Trophoblast cell (in vitro differentiated cells and primary cell): ENCODE data around the gene FGD4.
A peak's percentile ranks its signal among the peaks of the same experiment; 100 is the strongest.

Experiments used
- DNase-seq, 2 donors: peaks; one replicate each; pipeline ENCODE4 v3.0.0-alpha.2; 2016
- H2AFZ ChIP-seq: 2 replicates; pipeline ENCODE4 v1.6.1; 2013; ENCODE audit warnings: low read length, moderate library complexity, mild to moderate bottlenecking; ENCODE audit not compliant: insufficient read depth, poor library complexity
- H2AK5ac ChIP-seq: 2 replicates; pipeline ENCODE4 v1.6.1; 2013; ENCODE audit warnings: mild to moderate bottlenecking, low read length
- H2BK120ac ChIP-seq: 2 replicates; pipeline ENCODE4 v1.6.1; 2013; ENCODE audit warnings: low read length, mild to moderate bottlenecking, moderate library complexity; ENCODE audit not compliant: insufficient read depth, poor library complexity
- H2BK12ac ChIP-seq: 2 replicates; pipeline ENCODE4 v1.6.1; 2013; ENCODE audit warnings: mild to moderate bottlenecking, low read length, moderate library complexity
- H2BK5ac ChIP-seq: 2 replicates; pipeline ENCODE4 v1.6.1; 2013; ENCODE audit warnings: low read length, low read depth, moderate library complexity, mild to moderate bottlenecking; ENCODE audit not compliant: poor library complexity
- H3K14ac ChIP-seq: 2 replicates; pipeline ENCODE4 v1.6.1; 2013; ENCODE audit warnings: mild to moderate bottlenecking, low read length
- H3K18ac ChIP-seq: 2 replicates; pipeline ENCODE4 v1.6.1; 2013; ENCODE audit warnings: mild to moderate bottlenecking, low read length
- H3K23ac ChIP-seq: 2 replicates; pipeline ENCODE4 v1.6.1; 2013; ENCODE audit warnings: low read length
- H3K27ac ChIP-seq: 2 replicates; pipeline ENCODE4 v1.5.1; 2013; ENCODE audit warnings: low read depth, mild to moderate bottlenecking, inconsistent platforms, low read length, moderate library complexity
- H3K27me3 ChIP-seq: 2 replicates; pipeline ENCODE4 v1.6.1; 2013; ENCODE audit warnings: inconsistent platforms, mild to moderate bottlenecking, low read length, moderate library complexity; ENCODE audit not compliant: insufficient read depth
- H3K36me3 ChIP-seq, 2 experiments: 1 replicate in 1 of 2; 2 replicates in 1 of 2; pipeline ENCODE4 v1.6.1; 2013; ENCODE audit warnings: low read length in 2 of 2, mild to moderate bottlenecking in 2 of 2, moderate library complexity in 1 of 2; ENCODE audit not compliant: insufficient read depth in 2 of 2, control insufficient read depth in 1 of 2
- H3K4ac ChIP-seq: 2 replicates; pipeline ENCODE4 v1.6.1; 2013; ENCODE audit warnings: low read depth, mild to moderate bottlenecking, low read length, moderate library complexity
- H3K4me1 ChIP-seq, 2 experiments: 1 replicate in 1 of 2; 2 replicates in 1 of 2; pipeline ENCODE4 v1.6.1; 2013; ENCODE audit warnings: low read length in 2 of 2, mild to moderate bottlenecking in 2 of 2, moderate library complexity in 1 of 2; ENCODE audit not compliant: insufficient read depth in 2 of 2, control insufficient read depth in 1 of 2
- H3K4me2 ChIP-seq: 2 replicates; pipeline ENCODE4 v1.6.1; 2013; ENCODE audit warnings: inconsistent platforms, mild to moderate bottlenecking, low read length, moderate library complexity
- H3K4me3 ChIP-seq: 2 replicates; pipeline ENCODE4 v1.5.1; 2013; ENCODE audit warnings: mild to moderate bottlenecking, low read depth, low read length, inconsistent platforms
- H3K79me1 ChIP-seq: one replicate; pipeline ENCODE4 v1.6.1; 2013; ENCODE audit warnings: low read length
- H3K79me2 ChIP-seq: 2 replicates; pipeline ENCODE4 v1.6.1; 2013; ENCODE audit warnings: low read length, mild to moderate bottlenecking; ENCODE audit not compliant: control insufficient read depth, insufficient read depth, poor library complexity
- H3K9ac ChIP-seq: 2 replicates; pipeline ENCODE4 v1.6.1; 2013; ENCODE audit warnings: mild to moderate bottlenecking, low read length
- H3K9me3 ChIP-seq: 2 replicates; pipeline ENCODE4 v1.6.1; 2013; ENCODE audit warnings: low read depth, mild to moderate bottlenecking, control low read depth, inconsistent platforms, low read length; ENCODE audit not compliant: insufficient read depth
- H4K12ac ChIP-seq: 2 replicates; pipeline ENCODE4 v1.6.1; 2013; ENCODE audit warnings: low read depth, mild to moderate bottlenecking, low read length, moderate library complexity
- H4K8ac ChIP-seq: 2 replicates; pipeline ENCODE4 v1.6.1; 2013; ENCODE audit warnings: low read depth, mild to moderate bottlenecking, low read length, moderate library complexity
- H4K91ac ChIP-seq: one replicate; pipeline ENCODE4 v1.6.1; 2013; ENCODE audit warnings: low read depth, mild to moderate bottlenecking, low read length, moderate library complexity
- WGBS: extraction: QIAGEN DNeasy Blood & Tissue Kit; methylation state at CpG from one replicate; pipeline ENCODE4 v1.1.7; 2013; ENCODE audit warnings: missing lambda C conversion rate; ENCODE audit not compliant: insufficient read length, insufficient coverage; ENCODE audit errors: extremely low coverage; 5-methylcytosine and 5-hydroxymethylcytosine counted together

Gene FGD4

DNA sequence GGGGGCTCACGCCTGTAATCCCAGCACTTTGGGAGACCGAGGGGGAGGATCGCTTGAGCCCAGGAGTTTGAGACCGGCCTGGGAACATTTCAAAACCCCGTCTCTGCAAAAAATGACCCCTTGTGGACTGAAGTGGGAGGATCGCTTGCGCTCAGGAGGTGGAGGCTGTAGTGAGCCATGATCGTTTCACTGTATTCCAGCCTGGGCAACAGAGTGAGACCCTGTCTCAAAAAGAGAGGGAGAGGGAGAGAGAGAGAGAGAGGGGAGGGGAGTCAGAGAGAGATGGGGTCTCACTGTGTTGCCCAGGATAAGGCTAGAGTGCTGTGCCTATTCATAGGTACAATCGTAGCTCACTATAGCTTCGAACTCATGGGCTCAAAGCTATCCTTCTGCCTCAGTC is 2.8 kb downstream of the FGD4 start:
- Histone ChIP-seq H2BK120ac (no peak overlapping the region), H3K79me1 (peaks cover 10% of the 10 kb centered on the region), H3K4me3 (no peak overlapping the region), H3K4me2 (no peak overlapping the region), H2BK5ac (no peak overlapping the region), H3K14ac (no peak overlapping the region), H3K4me1 (peaks cover 0 to 3% of the 10 kb centered on the region in 2 experiments), H3K9me3 (no peaks in the 10 kb centered on the region), H3K27ac (no peak overlapping the region), H4K12ac (no peak overlapping the region), H3K9ac (no peak overlapping the region), H2BK12ac (no peak overlapping the region), H4K91ac (no peak overlapping the region), H3K23ac (no peak overlapping the region), H3K79me2 (peaks cover 5% of the 10 kb centered on the region), H3K18ac (no peak overlapping the region), H4K8ac (no peak overlapping the region), H2AFZ (no peak overlapping the region), H3K27me3 (no peaks in the 10 kb centered on the region), H3K36me3 (no peaks in the 10 kb centered on the region), H2AK5ac (no peak overlapping the region), H3K4ac (peak overlapping the region; percentile 85)
- no CpG with 5 or more reads among the region's 10 CpGs for WGBS
- peak in 1 of 2 donors; percentile 45 for DNase-seq

DNA sequence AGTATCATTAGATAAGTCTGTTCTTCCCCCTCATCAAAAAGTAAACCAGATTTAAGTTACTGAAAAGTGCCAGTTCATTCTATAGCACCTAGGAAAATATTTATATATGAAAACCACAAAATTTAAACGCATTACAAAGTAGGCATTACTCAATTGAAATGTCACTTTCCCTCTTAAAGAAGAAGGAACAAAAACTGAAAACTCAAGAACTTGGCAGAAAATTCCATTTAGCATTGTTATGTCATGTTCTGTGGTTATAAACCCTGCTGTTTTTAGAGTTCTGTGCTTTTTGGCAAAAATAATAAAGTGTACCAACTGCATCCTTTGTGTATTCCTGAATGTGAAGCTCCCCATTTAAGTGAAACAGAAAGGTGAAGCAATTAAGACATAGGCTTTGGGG is 3.6 kb downstream of the FGD4 start:
- H3K4me2 ChIP-seq = no peak overlapping the region
- no peak overlapping the region for H3K4me3 ChIP-seq
- no peak overlapping the region for H3K18ac ChIP-seq
- H4K91ac ChIP-seq = no peak overlapping the region
- no peak for DNase-seq
- no peak overlapping the region for H3K14ac ChIP-seq
- H3K79me1 ChIP-seq = peaks cover 10% of the 10 kb centered on the region
- no peak overlapping the region for H2AK5ac ChIP-seq
- no peak overlapping the region for H3K9ac ChIP-seq
- no peak overlapping the region for H2BK5ac ChIP-seq
- no peak overlapping the region for H2BK120ac ChIP-seq
- H3K79me2 ChIP-seq = peaks cover 5% of the 10 kb centered on the region
- H3K27ac ChIP-seq = no peak overlapping the region
- H3K27me3 ChIP-seq = no peaks in the 10 kb centered on the region
- H2AFZ ChIP-seq = no peak overlapping the region
- no CpG with 5 or more reads among the region's 1 CpG for WGBS
- H3K4me1 ChIP-seq = peaks cover 0 to 3% of the 10 kb centered on the region in 2 experiments
- H4K8ac ChIP-seq = no peak overlapping the region
- no peaks in the 10 kb centered on the region for H3K9me3 ChIP-seq
- H4K12ac ChIP-seq = no peak overlapping the region
- no peak overlapping the region for H3K23ac ChIP-seq
- no peaks in the 10 kb centered on the region for H3K36me3 ChIP-seq
- H3K4ac ChIP-seq = no peak overlapping the region
- no peak overlapping the region for H2BK12ac ChIP-seq

DNA sequence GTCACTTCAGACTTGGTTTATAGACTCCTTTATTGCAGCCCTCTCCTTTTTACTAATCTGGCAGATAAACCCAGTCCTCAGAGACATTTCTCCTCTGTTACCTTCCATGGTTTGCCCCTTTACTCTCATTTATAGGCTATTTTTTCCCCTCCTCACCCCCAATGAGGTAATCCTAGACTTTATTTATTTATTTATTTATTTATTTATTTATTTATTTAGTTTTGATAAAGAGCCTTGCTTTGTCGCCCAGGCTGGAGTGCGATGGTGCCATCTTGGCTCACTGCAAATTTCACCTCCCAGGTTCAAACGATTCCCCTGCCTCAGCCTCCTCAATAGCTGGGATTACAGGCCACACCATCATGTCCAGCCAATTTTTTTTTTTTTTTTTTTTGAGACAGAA is 8.4 kb downstream of the FGD4 start:
- Histone ChIP-seq H3K4me2 (no peak overlapping the region), H2BK12ac (no peak overlapping the region), H3K9ac (no peak overlapping the region), H3K27me3 (no peaks in the 10 kb centered on the region), H3K36me3 (peaks cover 0 to 1% of the 10 kb centered on the region in 2 experiments), H4K12ac (no peak overlapping the region), H3K14ac (no peak overlapping the region), H2AFZ (no peak overlapping the region), H3K79me2 (no peaks in the 10 kb centered on the region), H2BK5ac (no peak overlapping the region), H3K9me3 (no peaks in the 10 kb centered on the region), H2AK5ac (no peak overlapping the region), H4K8ac (no peak overlapping the region), H3K4me1 (no peaks in the 10 kb centered on the region), H3K23ac (no peak overlapping the region), H3K27ac (no peak overlapping the region), H3K4ac (no peak overlapping the region), H3K18ac (no peak overlapping the region), H3K79me1 (no peaks in the 10 kb centered on the region), H3K4me3 (no peak overlapping the region), H2BK120ac (no peak overlapping the region), H4K91ac (no peak overlapping the region)
- no peak for DNase-seq
- no CpG with 5 or more reads among the region's 3 CpGs for WGBS

DNA sequence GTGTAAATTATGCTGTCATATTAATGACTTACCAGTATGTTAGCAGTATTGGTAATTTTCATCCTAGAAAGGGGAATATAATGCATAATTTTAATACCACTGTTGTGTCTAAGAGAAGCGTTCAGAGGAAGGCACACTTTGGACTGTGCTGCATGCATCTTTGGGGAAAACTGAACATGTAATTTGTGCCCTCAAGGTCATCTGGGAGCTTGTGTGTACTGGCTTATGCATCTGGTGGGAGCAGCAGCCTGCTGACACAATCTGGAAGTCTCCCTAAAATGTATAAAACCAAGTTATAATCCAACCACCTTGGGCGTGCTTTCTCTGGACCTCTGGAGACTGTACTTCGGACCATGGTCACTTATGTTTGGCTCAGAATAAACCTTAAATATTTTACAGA is 14.1 kb downstream of the FGD4 start:
- H2BK12ac ChIP-seq = no peak overlapping the region
- no CpG with 5 or more reads among the region's 3 CpGs for WGBS
- no peaks in the 10 kb centered on the region for H3K36me3 ChIP-seq
- no peak for DNase-seq
- H3K79me2 ChIP-seq = no peaks in the 10 kb centered on the region
- H2AFZ ChIP-seq = no peak overlapping the region
- H2AK5ac ChIP-seq = no peak overlapping the region
- H3K9me3 ChIP-seq = no peaks in the 10 kb centered on the region
- H3K4me2 ChIP-seq = no peak overlapping the region
- H4K12ac ChIP-seq = no peak overlapping the region
- H3K27ac ChIP-seq = no peak overlapping the region
- no peak overlapping the region for H3K14ac ChIP-seq
- peaks cover 0 to 2% of the 10 kb centered on the region in 2 experiments for H3K4me1 ChIP-seq
- H3K18ac ChIP-seq = no peak overlapping the region
- H3K27me3 ChIP-seq = no peaks in the 10 kb centered on the region
- no peak overlapping the region for H2BK120ac ChIP-seq
- no peaks in the 10 kb centered on the region for H3K79me1 ChIP-seq
- H3K4me3 ChIP-seq = no peak overlapping the region
- no peak overlapping the region for H3K9ac ChIP-seq
- H2BK5ac ChIP-seq = no peak overlapping the region
- no peak overlapping the region for H3K23ac ChIP-seq
- no peak overlapping the region for H4K8ac ChIP-seq
- H3K4ac ChIP-seq = no peak overlapping the region
- H4K91ac ChIP-seq = no peak overlapping the region
